GM12878 (cell line): ENCODE measurements around the gene SLC25A39. TPM values are rescaled to one million over a fixed set of nuclear protein-coding genes. Genes with fewer than 3 reads are reported as not detected.

Source experiments
- BCLAF1 ChIP-seq: fragments of 450-650 bp; IDR thresholded peaks from 2 replicates; pipeline ENCODE4 v1.6.1; 2017; ENCODE audit warnings: antibody characterized with exemption, mild to moderate bottlenecking, moderate library complexity
- CBFB ChIP-seq: IDR thresholded peaks from 2 replicates; pipeline ENCODE4 v1.6.1; 2016; ENCODE audit warnings: antibody characterized with exemption, low read depth
- CREM ChIP-seq: IDR thresholded peaks from 2 replicates; pipeline ENCODE4 v1.6.1; 2014; ENCODE audit warnings: antibody characterized with exemption, low read depth
- ESRRA ChIP-seq: IDR thresholded peaks from 2 replicates; pipeline ENCODE4 v1.6.1; 2012; ENCODE audit warnings: mild to moderate bottlenecking, low read length, improper control_type of control experiment
- ETV6 ChIP-seq, 2 experiments: fragments of 450-650 bp in 1 of 2; IDR thresholded peaks in 1 of 2; conservative IDR thresholded peaks in 1 of 2; 2 replicates each; pipeline ENCODE4 v1.6.1; 2014; ENCODE audit warnings: antibody characterized with exemption in 1 of 2, borderline replicate concordance in 1 of 2, low read depth in 1 of 2, mild to moderate bottlenecking in 1 of 2, moderate library complexity in 1 of 2
- FOXM1 ChIP-seq: IDR thresholded peaks from 2 replicates; pipeline ENCODE4 v1.6.1; 2012; ENCODE audit warnings: low read depth, mild to moderate bottlenecking, inconsistent platforms, low read length, moderate library complexity
- HCFC1 ChIP-seq: fragments of 150-350 bp; IDR thresholded peaks from 2 replicates; pipeline ENCODE4 v1.6.1; 2014; ENCODE audit warnings: low read length
- IKZF2 ChIP-seq, 2 experiments: fragments of 450-650 bp; IDR thresholded peaks; 2 replicates each; pipeline ENCODE4 v1.6.1; 2017; ENCODE audit warnings: mild to moderate bottlenecking in 2 of 2, moderate library complexity in 2 of 2
- IRF3 ChIP-seq: fragments of 450-650 bp; IDR thresholded peaks from 2 replicates; pipeline ENCODE4 v1.6.1; 2014; ENCODE audit warnings: mild to moderate bottlenecking
- NFYA ChIP-seq: IDR thresholded peaks from 2 replicates; pipeline ENCODE4 v1.6.1; 2011; ENCODE audit warnings: low read depth, mild to moderate bottlenecking, low read length, improper control_type of control experiment, borderline replicate concordance
- NFYB ChIP-seq: IDR thresholded peaks from 2 replicates; pipeline ENCODE4 v1.6.1; 2011; ENCODE audit warnings: low read depth, mild to moderate bottlenecking, low read length, improper control_type of control experiment, moderate library complexity; ENCODE audit not compliant: insufficient read depth
- NR2C1 ChIP-seq: fragments of 450-650 bp; IDR thresholded peaks from 2 replicates; pipeline ENCODE4 v1.6.1; 2017; ENCODE audit warnings: antibody characterized with exemption, mild to moderate bottlenecking, moderate library complexity
- PAX5 ChIP-seq: IDR thresholded peaks from 2 replicates; pipeline ENCODE4 v1.6.1; 2011; ENCODE audit warnings: low read depth, low read length, borderline replicate concordance
- PAX8 ChIP-seq: fragments of 450-650 bp; IDR thresholded peaks from 2 replicates; pipeline ENCODE4 v1.6.1; 2017; ENCODE audit warnings: mild to moderate bottlenecking, moderate library complexity
- POLR2AphosphoS5 ChIP-seq: IDR thresholded peaks from 2 replicates; pipeline ENCODE4 v1.6.1; 2011; ENCODE audit warnings: mild to moderate bottlenecking, low read length, inconsistent platforms
- RAD21 ChIP-seq: IDR thresholded peaks from 2 replicates; pipeline ENCODE4 v1.6.1; 2011; ENCODE audit warnings: mild to moderate bottlenecking, low read depth, low read length, moderate library complexity; ENCODE audit not compliant: insufficient read depth
- RAD51 ChIP-seq: fragments of 450-650 bp; IDR thresholded peaks from 2 replicates; pipeline ENCODE4 v1.6.1; 2016; ENCODE audit warnings: moderate library complexity, mild to moderate bottlenecking, inconsistent platforms
- RBBP5 ChIP-seq: fragments of 200-600 bp; sonication (generic); conservative IDR thresholded peaks from 2 replicates; pipeline ENCODE4 v1.6.1; 2016
- RELB ChIP-seq: fragments of 450-650 bp; IDR thresholded peaks from 2 replicates; pipeline ENCODE4 v1.6.1; 2017; ENCODE audit warnings: low read depth, mild to moderate bottlenecking, moderate library complexity
- RFX5 ChIP-seq: IDR thresholded peaks from 2 replicates; pipeline ENCODE4 v1.6.1; 2011; ENCODE audit warnings: low read depth, low read length, improper control_type of control experiment
- SREBF1 ChIP-seq: IDR thresholded peaks from 2 replicates; pipeline ENCODE4 v1.6.1; 2012; ENCODE audit warnings: mild to moderate bottlenecking, low read length
- SREBF2 ChIP-seq: IDR thresholded peaks from 2 replicates; pipeline ENCODE4 v1.6.1; 2012; ENCODE audit warnings: mild to moderate bottlenecking, low read length
- SUZ12 ChIP-seq: fragments of 200-600 bp; sonication (generic); IDR thresholded peaks from one replicate; pipeline ENCODE4 v1.6.1; 2018; ENCODE audit warnings: antibody characterized with exemption, mild to moderate bottlenecking; ENCODE audit not compliant: unreplicated experiment
- ZBTB4 ChIP-seq: fragments of 450-650 bp; formaldehyde crosslinking; IDR thresholded peaks from 2 replicates; pipeline ENCODE4 v1.4.0; 2022; ENCODE audit warnings: mild to moderate bottlenecking, moderate library complexity
- polyA plus RNA-seq, 11 experiments: library from polyadenylated mRNA; depleted of rRNA in 4 of 11; unstranded in 6 of 11; stranded (reverse) in 5 of 11; fragments of >200 nt; fragmentation: Nextera tagmentation in 4 of 11; fragmentation: Illumina TruSeq in 1 of 11; extraction: Ambion mirVana in 4 of 11; extraction: Trizol in 1 of 11; gene quantifications; 1 replicate in 1 of 11; 2 replicates in 10 of 11; pipeline versions ENCODE4 v1.2.1 to v1.2.3, GENCODE V29; 2011 to 2016; ENCODE audit warnings: inconsistent platforms in 2 of 11, missing spikeins in 2 of 11, low read depth in 1 of 11
- total RNA-seq, 4 experiments: library from RNA; depleted of rRNA in 3 of 4; stranded (reverse); fragments of >200 nt in 3 of 4; fragmentation: Illumina TruSeq in 1 of 4; extraction: Trizol in 1 of 4; gene quantifications; 2 replicates each; pipeline versions ENCODE4 v1.2.1 to v1.2.3, GENCODE V29; 2013 to 2021

The SLC25A39 gene
- total and polyA plus RNA-seq, 10 of the 15 experiments (the other 5 are each of a cell fraction or from before 2014, with no cell fraction given): 3.5 to 270 (median 150) TPM

- TF ChIP-seq ETV6 (conservative IDR thresholded peaks at IDR 0.05 in 1 of 2, IDR thresholded peaks at IDR 0.05 in 1 of 2; ENCODE audit: borderline replicate concordance in 1 of 2, low read depth in 1 of 2) (no peak), HCFC1 (no peak), SUZ12 (no peak), FOXM1 (no peak), CREM (no peak), ESRRA (no peak), RELB (no peak), SREBF2 (no peak), ZBTB4 (CRISPR knock-in tag) (no peak), IKZF2 (IDR thresholded peaks at IDR 0.05) (no peak), NFYB (no peak), RBBP5 (no peak), NR2C1 (no peak), CBFB (no peak), IRF3 (no peak), RFX5 (no peak), POLR2AphosphoS5 (no peak), RAD51 (no peak), RAD21 (peak; percentile 72), SREBF1 (no peak), PAX8 (no peak), PAX5 (peak; percentile 27; the same call in 1 of the 2 replicates), NFYA (no peak), BCLAF1 (no peak)
Measured at GRCh38 chr17:44350733-44351226, 26.2 kb upstream of the SLC25A39 start (continued).
